IPS-20b (cell line): ENCODE measurements around the gene SLC33A1.
A peak's percentile ranks its signal among the peaks of the same experiment; 100 is the strongest.
"Not testable (repeated sequence)": the region's sequence is repeated elsewhere in the genome, so short reads cannot be mapped to it uniquely, and the experiment has no call there.

Experiments
- H3K27ac ChIP-seq: one replicate; pipeline ENCODE4 v1.5.1; 2013; ENCODE audit warnings: low read length
- H3K27me3 ChIP-seq: 2 replicates; pipeline ENCODE4 v1.6.1; 2013; ENCODE audit warnings: mild to moderate bottlenecking, low read length, inconsistent platforms; ENCODE audit not compliant: insufficient read depth
- H3K36me3 ChIP-seq: 2 replicates; pipeline ENCODE4 v1.6.1; 2013; ENCODE audit warnings: low read depth, mild to moderate bottlenecking, inconsistent platforms, low read length, moderate library complexity; ENCODE audit not compliant: insufficient read depth
- H3K4me1 ChIP-seq: 2 replicates; pipeline ENCODE4 v1.6.1; 2013; ENCODE audit warnings: mild to moderate bottlenecking, control low read depth, inconsistent platforms, low read length, moderate library complexity; ENCODE audit not compliant: insufficient read depth
- H3K4me3 ChIP-seq: 2 replicates; pipeline ENCODE4 v1.5.1; 2013; ENCODE audit warnings: mild to moderate bottlenecking, low read length, inconsistent platforms
- H3K9ac ChIP-seq: 2 replicates; pipeline ENCODE4 v1.6.1; 2013; ENCODE audit warnings: low read depth, mild to moderate bottlenecking, inconsistent platforms, low read length, moderate library complexity
- H3K9me3 ChIP-seq: 2 replicates; pipeline ENCODE4 v1.6.1; 2013; ENCODE audit warnings: mild to moderate bottlenecking, low read depth, low read length, inconsistent platforms; ENCODE audit not compliant: insufficient read depth

The SLC33A1 gene

GRCh38 chr3:155859859-155860258, 5.6 kb upstream of the SLC33A1 start:
- no peaks in the 10 kb centered on the region for H3K4me1 ChIP-seq
- no peaks in the 10 kb centered on the region for H3K9me3 ChIP-seq
- no peak overlapping the region for H3K4me3 ChIP-seq
- H3K27ac ChIP-seq, result no peak overlapping the region
- no peaks in the 10 kb centered on the region for H3K36me3 ChIP-seq
- H3K9ac ChIP-seq, result no peak overlapping the region
- no peaks in the 10 kb centered on the region for H3K27me3 ChIP-seq

GRCh38 chr3:155853214-155854140, 750 bp downstream of the SLC33A1 start:
- Histone ChIP-seq H3K9ac (peak overlapping the region; percentile 87), H3K27me3 (no peaks in the 10 kb centered on the region), H3K36me3 (no peaks in the 10 kb centered on the region), H3K4me1 (peaks cover 12% of the 10 kb centered on the region), H3K4me3 (peak overlapping the region; percentile 92), H3K9me3 (no peaks in the 10 kb centered on the region), H3K27ac (no peak overlapping the region)

GRCh38 chr3:155852341-155852740, 1.9 kb downstream of the SLC33A1 start:
- Histone ChIP-seq H3K27ac (no peak overlapping the region), H3K36me3 (peaks cover 4% of the 10 kb centered on the region; the same call in 1 of the 2 replicates), H3K4me3 (peak overlapping the region; percentile 92), H3K9me3 (no peaks in the 10 kb centered on the region), H3K4me1 (peaks cover 12% of the 10 kb centered on the region), H3K27me3 (no peaks in the 10 kb centered on the region), H3K9ac (peak overlapping the region; percentile 87)

- not testable (repeated sequence) for H3K9me3 ChIP-seq, H3K4me3 ChIP-seq
- H3K4me1 ChIP-seq, result peaks cover 12% of the 10 kb centered on the region
Observed at GRCh38 chr3:155849404-155849803, 4.8 kb downstream of the SLC33A1 start.

GRCh38 chr3:155847993-155848392, 6.2 kb downstream of the SLC33A1 start:
- no peak overlapping the region for H3K9ac ChIP-seq
- H3K4me3 ChIP-seq, result no peak overlapping the region
- no peaks in the 10 kb centered on the region for H3K9me3 ChIP-seq
- no peaks in the 10 kb centered on the region for H3K27me3 ChIP-seq
- peaks cover 12% of the 10 kb centered on the region for H3K4me1 ChIP-seq
- H3K36me3 ChIP-seq, result peaks cover 4% of the 10 kb centered on the region; the same call in 1 of the 2 replicates
- no peak overlapping the region for H3K27ac ChIP-seq

More at GRCh38 chr3:155849404-155849803, 4.8 kb downstream of the SLC33A1 start:
- H3K27me3 ChIP-seq, H3K9ac ChIP-seq, H3K36me3 ChIP-seq, H3K27ac ChIP-seq: not testable (repeated sequence)

GRCh38 chr3:155846119-155846518, 8.1 kb downstream of the SLC33A1 start:
- Histone ChIP-seq H3K27ac (no peak overlapping the region), H3K27me3 (no peaks in the 10 kb centered on the region), H3K4me1 (no peaks in the 10 kb centered on the region), H3K9me3 (no peaks in the 10 kb centered on the region), H3K9ac (no peak overlapping the region), H3K36me3 (peaks cover 4% of the 10 kb centered on the region; the same call in 1 of the 2 replicates), H3K4me3 (no peak overlapping the region)

GRCh38 chr3:155843569-155843968, 10.7 kb downstream of the SLC33A1 start:
- Histone ChIP-seq H3K9me3 (no peaks in the 10 kb centered on the region), H3K4me1 (no peaks in the 10 kb centered on the region), H3K9ac (no peak overlapping the region), H3K27ac (no peak overlapping the region), H3K4me3 (no peak overlapping the region), H3K36me3 (peaks cover 4% of the 10 kb centered on the region; the same call in 1 of the 2 replicates), H3K27me3 (no peaks in the 10 kb centered on the region)

GRCh38 chr3:155835341-155836071, 18.7 kb downstream of the SLC33A1 start:
- Histone ChIP-seq H3K9ac (no peak overlapping the region), H3K4me1 (no peaks in the 10 kb centered on the region), H3K4me3 (no peak overlapping the region), H3K9me3 (no peaks in the 10 kb centered on the region), H3K27me3 (no peaks in the 10 kb centered on the region), H3K36me3 (no peaks in the 10 kb centered on the region), H3K27ac (no peak overlapping the region)

GRCh38 chr3:155828490-155829098, 25.6 kb downstream of the SLC33A1 start:
- H3K9ac ChIP-seq, H3K36me3 ChIP-seq, H3K27me3 ChIP-seq, H3K4me3 ChIP-seq, H3K27ac ChIP-seq, H3K9me3 ChIP-seq, H3K4me1 ChIP-seq: not testable (repeated sequence)

GRCh38 chr3:155815030-155815545, 39.1 kb downstream of the SLC33A1 start:
- Histone ChIP-seq H3K27me3 (no peaks in the 10 kb centered on the region), H3K4me1 (no peaks in the 10 kb centered on the region), H3K9me3 (no peaks in the 10 kb centered on the region), H3K4me3 (no peak overlapping the region), H3K27ac (no peak overlapping the region), H3K9ac (no peak overlapping the region), H3K36me3 (no peaks in the 10 kb centered on the region)

GRCh38 chr3:155813224-155813623, 41.0 kb downstream of the SLC33A1 start:
- H3K27me3 ChIP-seq, H3K4me3 ChIP-seq, H3K9ac ChIP-seq, H3K9me3 ChIP-seq, H3K36me3 ChIP-seq, H3K4me1 ChIP-seq, H3K27ac ChIP-seq: not testable (repeated sequence)
